Amniotic epithelial cell (primary cell): Measurements from ENCODE around the gene MYH4.
A peak's percentile ranks its signal among the peaks of the same experiment; 100 is the strongest.

Experiments
- DNase-seq: peaks from one replicate; pipeline ENCODE4 v3.0.0-alpha.2; 2010; ENCODE audit warnings: low read depth

MYH4 gene

DNA sequence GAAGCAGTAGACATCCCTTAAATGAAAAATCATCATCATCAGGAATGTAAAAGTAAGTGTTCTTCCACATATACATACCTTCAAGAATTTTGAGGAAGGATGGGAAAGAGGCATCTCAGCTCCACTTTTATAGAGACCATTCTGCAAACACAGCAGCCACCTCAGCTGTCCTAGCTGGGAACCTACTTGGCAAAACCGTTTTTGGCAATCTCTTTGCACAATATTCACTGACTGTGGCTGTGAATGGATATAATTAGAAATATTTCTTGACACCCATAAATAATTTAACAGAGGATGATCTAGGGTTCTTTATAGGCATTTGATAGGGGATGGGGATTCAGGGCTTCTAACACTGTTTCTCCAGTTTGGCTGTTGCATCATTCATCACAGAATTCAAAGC, at the start of gene MYH4:
Gene MYH4, minus strand, starts transcription at position 101 of the 400 bp plus-strand sequence. CDS start 2,814 bp downstream, outside the sequence.
- DNase-seq = no peak

- DNase-seq = no peak
These were observed 49.1 kb upstream of the MYH4 start, which contains the start of gene MYH1 for GRCh38 chr17:10518271-10519037. MYH1 (minus strand) TSS chr17:10518542; CDS start chr17:10516642, 1,900 bp downstream.

DNA sequence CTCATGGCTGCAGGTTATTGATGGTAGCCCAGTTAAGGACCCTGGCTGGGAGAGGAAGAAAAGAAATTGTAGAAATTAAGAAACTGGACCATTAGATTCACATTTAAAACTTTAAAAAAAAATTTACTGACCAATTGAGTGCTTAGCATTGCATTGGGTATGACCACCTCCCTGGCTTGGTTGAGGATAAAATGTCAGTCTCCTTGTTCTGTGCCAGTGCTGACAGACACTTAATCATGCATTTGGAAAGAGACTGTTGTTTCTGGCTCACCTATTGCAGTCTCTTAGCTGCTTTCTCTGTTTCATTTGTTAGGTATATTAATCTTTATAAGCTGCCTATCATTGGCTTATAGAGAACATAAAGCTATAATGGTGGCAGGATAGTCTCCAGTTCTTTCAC, 47.3 kb upstream of the MYH4 start:
- DNase-seq = no peak

DNA sequence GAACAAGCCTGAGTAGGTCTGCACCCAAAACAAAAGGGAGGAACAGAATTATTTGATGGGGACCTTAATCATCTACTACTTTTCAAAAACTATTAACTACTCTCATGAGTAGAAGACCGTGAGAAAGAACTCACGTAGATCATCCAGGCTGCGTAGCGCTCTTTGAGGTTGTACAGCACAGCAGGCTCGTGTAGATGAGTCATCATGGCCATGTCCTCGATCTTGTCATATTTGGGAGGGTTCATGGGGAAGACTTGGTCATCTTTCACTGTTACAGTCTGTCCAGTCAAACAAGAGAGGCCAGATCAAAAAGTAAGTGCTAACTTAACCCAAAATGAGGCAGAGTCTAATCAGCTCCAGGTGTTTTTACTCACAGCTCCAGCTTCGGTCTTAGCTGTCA, 46.7 kb upstream of the MYH4 start:
- DNase-seq = no peak

- DNase-seq = peak; percentile 51
These were observed 44.1 kb upstream of the MYH4 start for GRCh38 chr17:10513299-10514067.

DNA sequence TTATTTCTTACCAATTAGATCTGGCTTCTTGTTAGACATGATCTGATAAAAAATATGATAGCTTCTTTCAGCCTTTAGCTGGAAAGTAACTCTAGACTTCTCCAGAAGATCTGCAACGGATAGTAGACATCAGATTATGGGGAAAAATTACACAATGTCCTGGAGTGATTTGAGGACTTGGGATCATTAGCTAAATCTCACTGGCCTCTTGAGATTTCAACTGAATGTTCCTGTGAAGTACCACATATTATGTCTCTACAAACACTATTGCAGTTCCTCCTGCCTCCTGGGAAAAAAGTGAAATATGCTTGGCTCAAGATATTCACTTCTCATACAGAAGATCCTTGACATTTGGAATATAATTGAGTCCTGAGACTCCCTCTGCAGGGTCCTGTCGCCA, 43.5 kb upstream of the MYH4 start:
- no peak for DNase-seq

DNA sequence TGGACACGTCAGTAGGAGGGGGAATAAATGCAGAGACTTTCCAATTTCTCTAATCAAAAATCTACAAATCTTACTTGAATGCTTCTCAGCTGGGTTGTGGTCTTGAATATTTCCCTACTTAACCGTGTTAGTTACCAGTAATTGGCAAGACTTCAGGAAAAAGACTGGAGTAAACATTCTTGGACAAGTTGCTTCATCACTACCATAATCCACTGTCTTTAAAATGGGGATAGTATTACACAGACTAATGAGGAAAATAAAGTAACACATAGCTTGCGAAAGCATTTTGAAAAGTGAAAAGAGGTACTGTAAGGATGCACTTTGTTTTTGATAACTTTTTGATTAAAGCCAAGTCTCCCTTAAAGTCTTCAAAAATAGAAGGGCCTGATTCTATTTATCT, 30.6 kb upstream of the MYH4 start:
- peak; percentile 2 for DNase-seq

DNA sequence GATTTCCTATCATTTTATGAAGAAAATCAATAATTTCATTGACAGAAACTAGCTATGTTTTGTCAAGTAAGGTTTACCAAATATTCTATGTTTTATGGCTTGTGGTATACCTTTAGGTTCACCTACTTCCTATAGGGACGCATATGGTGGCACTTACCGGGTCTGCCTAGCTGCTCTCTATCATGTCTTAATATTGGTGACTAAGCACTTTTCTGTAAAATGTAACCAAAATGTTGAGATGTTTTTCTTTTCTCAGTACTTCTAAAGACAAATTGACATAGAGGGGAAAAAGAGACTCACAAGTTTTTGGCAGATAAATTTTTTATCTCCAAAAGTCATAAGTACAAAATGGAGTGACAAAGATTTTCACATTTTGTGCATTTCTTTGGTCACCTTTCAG, 22.6 kb upstream of the MYH4 start:
- no peak for DNase-seq

GRCh38 chr17:10482252-10482651, 12.9 kb upstream of the MYH4 start:
- DNase-seq = no peak

GRCh38 chr17:10477701-10478100, 8.3 kb upstream of the MYH4 start:
- no peak for DNase-seq

GRCh38 chr17:10474536-10474935, 5.2 kb upstream of the MYH4 start:
- DNase-seq = no peak

DNA sequence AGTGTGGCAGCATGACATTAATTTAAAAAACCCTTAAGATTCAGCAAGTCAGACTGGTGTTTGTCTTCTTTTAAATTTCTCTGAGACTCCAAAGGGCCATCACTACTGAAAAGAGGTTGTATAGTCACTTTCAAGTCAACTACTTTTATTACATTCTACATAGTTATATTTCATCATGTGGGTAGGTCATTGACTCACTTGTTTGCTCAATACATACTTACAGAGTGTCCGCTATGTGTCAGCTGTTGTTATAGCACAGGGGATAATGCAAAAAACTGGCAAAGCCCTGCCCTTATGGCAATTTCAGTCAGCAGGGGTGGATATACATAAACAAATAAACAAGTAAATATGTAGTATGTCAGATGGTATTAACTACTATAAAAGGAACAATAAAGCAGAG, 2.5 kb upstream of the MYH4 start:
- DNase-seq = peak; percentile 7

DNA sequence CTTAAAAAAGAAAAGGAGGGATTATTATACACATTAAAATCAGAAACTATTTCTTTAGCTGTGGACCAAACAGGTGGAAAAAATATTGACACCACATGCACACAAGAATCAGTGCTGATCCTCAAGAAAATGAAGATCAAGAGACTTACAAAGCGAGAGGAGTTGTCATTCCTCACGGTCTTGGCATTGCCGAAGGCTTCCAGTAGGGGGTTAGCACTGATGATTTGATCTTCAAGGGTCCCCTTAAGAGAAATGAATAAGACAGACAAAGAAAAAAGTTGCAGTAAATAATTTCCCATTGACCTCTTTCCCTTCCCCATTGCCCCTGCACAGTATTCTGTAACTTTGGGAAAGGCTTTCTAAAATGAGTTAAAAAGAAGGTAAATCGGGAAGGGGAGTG, 6.0 kb downstream of the MYH4 start:
- no peak for DNase-seq

DNA sequence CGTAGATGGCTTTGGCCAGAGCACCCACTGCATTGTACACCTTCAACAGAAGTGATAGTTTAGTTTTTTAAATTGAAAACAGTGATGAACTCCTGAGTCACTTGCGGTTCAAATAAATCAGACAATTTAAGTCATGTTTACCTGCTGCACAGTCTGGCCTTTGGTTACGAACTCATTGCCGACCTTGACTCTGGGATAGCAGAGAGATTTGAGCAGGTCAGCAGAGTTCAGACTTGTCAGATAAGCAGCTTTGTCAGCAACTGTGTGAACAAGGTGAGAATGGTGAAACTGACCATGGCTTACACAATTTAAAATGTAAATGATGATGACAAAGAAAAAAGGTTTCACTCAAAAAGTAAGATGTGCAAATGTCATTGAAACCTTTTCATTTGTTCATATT, 9.3 kb downstream of the MYH4 start:
- DNase-seq = no peak

- no peak for DNase-seq
These were observed 10.7 kb downstream of the MYH4 start for GRCh38 chr17:10458701-10459100.

- no peak for DNase-seq
These were observed 11.4 kb downstream of the MYH4 start for GRCh38 chr17:10457952-10458351.

GRCh38 chr17:10447026-10447931, 22.1 kb downstream of the MYH4 start:
- DNase-seq = peak; percentile 11

DNA sequence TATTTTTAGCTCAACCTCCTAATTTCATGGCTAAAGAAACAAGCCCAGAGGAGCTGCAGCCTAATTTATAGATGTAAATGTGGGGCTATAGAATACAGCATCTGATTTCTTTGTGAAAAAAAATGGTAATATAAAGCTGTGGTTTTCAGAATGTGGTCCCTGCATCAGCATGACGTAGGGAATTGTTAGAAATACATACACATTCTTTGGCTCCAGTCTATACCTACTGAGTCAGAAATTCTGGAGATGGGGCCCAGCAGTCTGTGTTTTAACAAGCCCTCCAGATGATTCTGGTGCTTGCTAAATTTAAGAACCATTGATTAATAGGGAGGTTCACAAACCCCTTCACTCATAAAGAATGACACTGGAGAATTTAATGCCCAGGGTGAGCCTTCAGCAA, 29.5 kb downstream of the MYH4 start:
- no peak for DNase-seq

GRCh38 chr17:10435096-10435495, 34.3 kb downstream of the MYH4 start:
- no peak for DNase-seq

- DNase-seq = peak; percentile 81
These were observed 39.8 kb downstream of the MYH4 start for GRCh38 chr17:10429421-10430045.

DNA sequence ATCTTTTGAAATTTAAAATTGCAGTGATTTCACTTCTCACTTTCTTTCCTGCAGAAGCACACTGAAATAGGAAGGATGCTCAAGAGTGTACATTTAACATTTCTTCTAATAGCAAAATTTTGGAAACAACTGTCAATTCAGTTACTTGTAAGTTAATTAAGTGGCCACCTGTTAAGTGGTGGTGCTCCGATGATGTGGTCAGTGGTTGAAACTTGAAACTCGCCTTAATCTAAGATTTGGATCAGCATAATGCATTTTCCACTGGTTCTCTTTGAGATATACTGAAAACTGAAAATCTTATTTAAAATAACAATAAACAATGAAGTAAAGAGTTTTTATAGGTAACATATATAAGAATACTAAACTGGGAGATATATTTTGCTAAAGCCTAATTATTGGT, 40.6 kb downstream of the MYH4 start:
- no peak for DNase-seq
